Body of pancreas (tissue), 4 donors: Measurements from ENCODE around the gene SLC10A6. TPM values are rescaled to one million over a fixed set of nuclear protein-coding genes. Genes with fewer than 3 reads are reported as not detected.

Experiments
- ATAC-seq: fragments of 150-250 bp; one replicate; pipeline ENCODE4 v1.9.1; 2016
- DNase-seq, 4 donors: peaks; one replicate each; pipeline ENCODE4 v3.0.0-alpha.2; 2019
- H3K27ac ChIP-seq, 4 donors: fragments of 200-600 bp; sonication (generic); 1 replicate in 3 of 4; 2 replicates in 1 of 4; pipeline versions ENCODE4 v1.5.1 to v1.6.1; 2016 to 2019; ENCODE audit warnings: mild to moderate bottlenecking in 1 of 4, mixed read lengths in 1 of 4, moderate library complexity in 1 of 4
- H3K27me3 ChIP-seq, 2 donors: fragments of 200-600 bp; sonication (generic); one replicate each; pipeline ENCODE4 v1.6.0; 2016; ENCODE audit warnings: mild to moderate bottlenecking in 1 of 2
- H3K36me3 ChIP-seq, 2 donors: fragments of 200-600 bp; sonication (generic); replicated peaks in 1 of 2; 2 replicates each; pipeline ENCODE4 v1.5.1; 2016; ENCODE audit warnings: low read depth in 2 of 2; ENCODE audit not compliant: insufficient read depth in 1 of 2
- H3K4me1 ChIP-seq: fragments of 200-600 bp; sonication (generic); one replicate; pipeline ENCODE4 v1.6.0; 2016
- H3K4me3 ChIP-seq, 2 donors: fragments of 200-600 bp; sonication (generic); 1 replicate in 1 of 2; 2 replicates in 1 of 2; pipeline ENCODE4 v1.5.1; 2016 to 2019
- H3K9me3 ChIP-seq, 3 donors: fragments of 200-600 bp; sonication (generic); 1 replicate in 2 of 3; 2 replicates in 1 of 3; pipeline ENCODE4 v1.5.1; 2016
- CTCF ChIP-seq, 7 experiments: fragments of 450-650 bp in 4 of 7; fragments of 200-600 bp in 3 of 7; sonication (generic) in 3 of 7; IDR thresholded peaks; one replicate each; pipeline ENCODE4 v1.5.1; 2016 to 2019; ENCODE audit warnings: antibody characterized with exemption in 7 of 7
- POLR2A ChIP-seq, 3 donors: fragments of 450-650 bp; IDR thresholded peaks; one replicate each; pipeline ENCODE4 v1.6.1; 2016; ENCODE audit warnings: antibody characterized with exemption in 3 of 3, mild to moderate bottlenecking in 2 of 3
- WGBS, 2 donors: methylation state at CpG; one replicate each; pipeline ENCODE4 v1.1.5; 2017; 5-methylcytosine and 5-hydroxymethylcytosine counted together
- intact Hi-C: fragments of 100-400 bp; cut with DNase I; formaldehyde crosslinking; loops from one replicate; pipeline ENCODE4 v1.15.1; 2023
- total RNA-seq, 2 donors: library from RNA; depleted of rRNA; stranded (reverse); fragments of >200 nt; gene quantifications; one replicate each; pipeline ENCODE4 v1.1.0, GENCODE V29; 2016

Gene SLC10A6, protein sequence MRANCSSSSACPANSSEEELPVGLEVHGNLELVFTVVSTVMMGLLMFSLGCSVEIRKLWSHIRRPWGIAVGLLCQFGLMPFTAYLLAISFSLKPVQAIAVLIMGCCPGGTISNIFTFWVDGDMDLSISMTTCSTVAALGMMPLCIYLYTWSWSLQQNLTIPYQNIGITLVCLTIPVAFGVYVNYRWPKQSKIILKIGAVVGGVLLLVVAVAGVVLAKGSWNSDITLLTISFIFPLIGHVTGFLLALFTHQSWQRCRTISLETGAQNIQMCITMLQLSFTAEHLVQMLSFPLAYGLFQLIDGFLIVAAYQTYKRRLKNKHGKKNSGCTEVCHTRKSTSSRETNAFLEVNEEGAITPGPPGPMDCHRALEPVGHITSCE
- 1 to 10 TPM in 1 of 2 donors, under 1 TPM in 1; 0.66 to 2.3 TPM for total RNA-seq

DNA sequence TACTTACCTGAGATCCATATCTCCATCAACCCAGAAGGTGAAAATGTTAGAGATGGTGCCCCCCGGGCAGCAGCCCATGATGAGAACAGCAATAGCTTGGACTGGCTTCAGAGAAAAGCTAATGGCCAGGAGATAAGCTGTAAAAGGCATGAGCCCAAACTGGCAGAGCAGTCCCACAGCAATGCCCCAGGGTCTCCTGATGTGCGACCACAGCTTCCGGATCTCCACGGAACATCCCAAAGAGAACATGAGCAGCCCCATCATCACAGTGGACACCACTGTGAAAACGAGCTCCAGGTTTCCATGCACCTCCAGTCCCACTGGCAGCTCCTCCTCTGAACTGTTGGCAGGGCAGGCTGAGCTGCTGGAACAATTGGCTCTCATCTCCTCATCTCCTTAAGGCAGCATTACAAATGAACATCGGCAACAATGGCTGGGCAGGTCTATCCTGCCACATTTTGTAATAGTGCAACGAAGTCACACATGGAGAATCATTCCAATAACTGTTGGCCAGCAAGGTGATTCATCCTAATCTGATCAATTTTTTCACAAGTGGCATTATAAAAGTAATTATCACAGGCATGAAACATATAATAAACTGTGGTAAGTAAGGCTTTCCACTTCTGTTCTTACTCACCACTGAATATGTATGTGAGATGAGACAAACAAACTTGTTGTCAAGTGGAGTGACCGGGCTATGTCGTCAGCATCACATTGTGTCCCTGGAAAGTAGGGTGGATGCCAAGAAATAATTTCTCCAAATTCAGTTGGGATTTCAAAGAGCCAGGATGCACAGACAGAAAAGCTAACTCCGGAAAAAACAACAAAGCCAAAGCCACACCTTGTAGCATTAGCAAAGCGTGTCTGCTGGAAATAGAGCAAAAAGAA lies at the start of gene SLC10A6:
TSS of gene SLC10A6 (minus strand) at position 653 of the 888 bp plus-strand sequence. CDS start at position 384, 269 bp downstream.
- H3K4me3 ChIP-seq: no peak within 1 kb of the TSS
- no peak for DNase-seq
- WGBS, 2 donors: 82 to 85% methylated on average over 10 to 11 of the region's 11 CpGs
- no peaks in the 10 kb centered on the region for H3K36me3 ChIP-seq
- no peak within 1 kb of the TSS for H3K27ac ChIP-seq
- H3K9me3 ChIP-seq: no peaks in the 10 kb centered on the region
- intact Hi-C loops: no loop called here
- no peak for ATAC-seq
- H3K4me1 ChIP-seq: no peaks in the 10 kb centered on the region
- TF ChIP-seq CTCF (IDR thresholded peaks at IDR 0.05) (no peak), POLR2A (IDR thresholded peaks at IDR 0.05) (no peak)
- no peaks in the 10 kb centered on the region for H3K27me3 ChIP-seq

DNA sequence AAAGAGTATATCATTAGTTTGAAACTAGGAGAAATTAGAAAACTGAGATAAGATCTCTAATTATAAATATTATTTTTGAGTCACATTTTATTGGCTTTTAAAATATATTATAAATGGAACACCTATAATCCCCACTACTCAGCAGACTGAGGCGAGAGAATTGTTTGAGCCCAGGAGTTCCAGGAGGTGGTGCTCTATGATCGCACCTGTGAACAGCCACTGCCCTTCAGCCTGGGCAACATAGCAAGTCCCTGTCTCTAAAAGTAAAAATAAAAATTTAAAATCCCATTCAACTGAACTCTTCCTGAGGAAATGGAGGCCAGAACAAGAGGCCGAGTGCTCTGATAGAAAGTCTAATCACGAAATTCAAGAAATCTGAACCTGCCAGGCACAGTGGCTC lies 49.4 kb upstream of the SLC10A6 start:
- no peak overlapping the region for H3K4me3 ChIP-seq
- ATAC-seq: no peak
- DNase-seq: no peak
- no peaks in the 10 kb centered on the region for H3K27me3 ChIP-seq
- TF ChIP-seq POLR2A (IDR thresholded peaks at IDR 0.05) (no peak), CTCF (IDR thresholded peaks at IDR 0.05) (peak in 3 of 7 experiments; percentile 14 to 28 (median 26))
- 83 to 86% methylated on average over 4 of the region's 4 CpGs for WGBS, 2 donors
- no peaks in the 10 kb centered on the region for H3K9me3 ChIP-seq
- H3K4me1 ChIP-seq: no peaks in the 10 kb centered on the region
- no peaks in the 10 kb centered on the region for H3K36me3 ChIP-seq
- no peak overlapping the region for H3K27ac ChIP-seq
- intact Hi-C loops: loop anchor here (5.0 kb wide), 1 partner anchor 401 kb away; no protein-coding TSS in a partner anchor

- no peak overlapping the region for H3K27ac ChIP-seq
- intact Hi-C loops: loop anchor here (5.0 kb wide), 1 partner anchor 399 kb away; no protein-coding TSS in a partner anchor
- TF ChIP-seq CTCF (IDR thresholded peaks at IDR 0.05) (no peak), POLR2A (IDR thresholded peaks at IDR 0.05) (no peak)
These were observed 47.4 kb upstream of the SLC10A6 start for GRCh38 chr4:86896596-86896995.

GRCh38 chr4:86895692-86896488 lies 46.7 kb upstream of the SLC10A6 start:
- WGBS, 2 donors: 66 to 70% methylated on average over 6 of the region's 6 CpGs
- peak in 2 of 4 donors; percentile 23 to 61 for DNase-seq
- Histone ChIP-seq H3K4me3 (no peak overlapping the region), H3K36me3 (no peaks in the 10 kb centered on the region), H3K27ac (no peak overlapping the region), H3K4me1 (peaks cover 11% of the 10 kb centered on the region), H3K9me3 (no peaks in the 10 kb centered on the region), H3K27me3 (no peaks in the 10 kb centered on the region)
- no peak for ATAC-seq
- TF ChIP-seq CTCF (IDR thresholded peaks at IDR 0.05): peak; percentile 39 to 89 (median 82)
- no peak for TF ChIP-seq POLR2A (IDR thresholded peaks at IDR 0.05)
- intact Hi-C loops: loop anchor here (5.0 kb wide), 1 partner anchor 399 kb away; no protein-coding TSS in a partner anchor

More at GRCh38 chr4:86896596-86896995, 47.4 kb upstream of the SLC10A6 start:
- no peak for DNase-seq
- ATAC-seq: no peak
- WGBS, 2 donors: 48 to 53% methylated on average over 4 of the region's 4 CpGs
- Histone ChIP-seq H3K36me3 (no peaks in the 10 kb centered on the region), H3K9me3 (no peaks in the 10 kb centered on the region), H3K4me1 (peaks cover 4% of the 10 kb centered on the region), H3K4me3 (no peak overlapping the region), H3K27me3 (no peaks in the 10 kb centered on the region)
